Limb (tissue), 2 donors: Measurements from ENCODE around the gene FN3KRP.

Experiments used
- DNase-seq, 2 donors: peaks; one replicate each; pipeline ENCODE4 v3.0.0-alpha.2; 2016; ENCODE audit errors: extremely low spot score in 2 of 2

Gene FN3KRP

GRCh38 chr17:82687375-82687861 is 29.1 kb upstream of the FN3KRP start:
- no peak for DNase-seq

GRCh38 chr17:82687871-82688270 is 28.6 kb upstream of the FN3KRP start:
- no peak for DNase-seq

- DNase-seq = no peak
Measured at GRCh38 chr17:82689077-82689476, 27.4 kb upstream of the FN3KRP start.

- DNase-seq = no peak
Measured at GRCh38 chr17:82690786-82691489, 25.6 kb upstream of the FN3KRP start.

GRCh38 chr17:82691714-82692113 is 24.8 kb upstream of the FN3KRP start:
- no peak for DNase-seq

GRCh38 chr17:82692268-82692667 is 24.2 kb upstream of the FN3KRP start:
- DNase-seq = no peak

GRCh38 chr17:82693168-82693867 is 23.2 kb upstream of the FN3KRP start:
- DNase-seq = no peak

GRCh38 chr17:82694647-82695046 is 21.9 kb upstream of the FN3KRP start:
- DNase-seq = no peak

GRCh38 chr17:82696259-82696658 is 20.2 kb upstream of the FN3KRP start:
- no peak for DNase-seq

- no peak for DNase-seq
Measured at GRCh38 chr17:82696916-82697807, 19.3 kb upstream of the FN3KRP start.

- no peak for DNase-seq
Measured at GRCh38 chr17:82697808-82698064, 18.8 kb upstream of the FN3KRP start.

- peak; percentile 99 for DNase-seq
Measured at GRCh38 chr17:82698065-82698973, 18.2 kb upstream of the FN3KRP start, which contains the start of gene RAB40B. Gene RAB40B, minus strand, starts transcription at chr17:82698698. Its CDS starts 102 bp downstream, at chr17:82698596.

GRCh38 chr17:82698974-82699442 is 17.5 kb upstream of the FN3KRP start:
- no peak for DNase-seq

- no peak for DNase-seq
Measured at GRCh38 chr17:82699551-82699950, 17.0 kb upstream of the FN3KRP start.

GRCh38 chr17:82702231-82702927 is 14.1 kb upstream of the FN3KRP start:
- peak in 1 of 2 donors; percentile 39 for DNase-seq

- DNase-seq = peak in 1 of 2 donors; percentile 30
Measured at GRCh38 chr17:82703036-82703745, 13.3 kb upstream of the FN3KRP start.

- DNase-seq = peak in 1 of 2 donors; percentile 26
Measured at GRCh38 chr17:82703935-82704865, 12.3 kb upstream of the FN3KRP start.

GRCh38 chr17:82704886-82705285 is 11.6 kb upstream of the FN3KRP start:
- DNase-seq = no peak
